ENCODE measurements around the gene TRIM14.
"Not testable (repeated sequence)": the region's sequence is repeated elsewhere in the genome, so short reads cannot be mapped to it uniquely, and the experiment has no call there.

Gene TRIM14

GRCh38 chr9:98140503-98140902 is 21.5 kb upstream of the TRIM14 start:
- no peak for DNase-seq

GRCh38 chr9:98136489-98136888 is 17.5 kb upstream of the TRIM14 start:
- DNase-seq: no peak

GRCh38 chr9:98135938-98136337 is 16.9 kb upstream of the TRIM14 start:
- no peak for DNase-seq

GRCh38 chr9:98135558-98135934 is 16.5 kb upstream of the TRIM14 start:
- no peak for DNase-seq

GRCh38 chr9:98134702-98135557 is 15.9 kb upstream of the TRIM14 start:
- no peak for DNase-seq

- no peak for DNase-seq
Observed at GRCh38 chr9:98132806-98133631, 14.0 kb upstream of the TRIM14 start.

- no peak for DNase-seq
Observed at GRCh38 chr9:98132158-98132557, 13.1 kb upstream of the TRIM14 start.

- DNase-seq: no peak
Observed at GRCh38 chr9:98130576-98131228, 11.7 kb upstream of the TRIM14 start.

GRCh38 chr9:98130060-98130459 is 11.0 kb upstream of the TRIM14 start:
- not testable (repeated sequence) for DNase-seq

- no peak for DNase-seq
Observed at GRCh38 chr9:98129451-98129881, 10.4 kb upstream of the TRIM14 start.

- no peak for DNase-seq
Observed at GRCh38 chr9:98128316-98128715, 9.3 kb upstream of the TRIM14 start.

GRCh38 chr9:98127226-98127625 is 8.2 kb upstream of the TRIM14 start:
- no peak for DNase-seq

- DNase-seq: no peak
Observed at GRCh38 chr9:98124637-98125426, 5.8 kb upstream of the TRIM14 start.

- DNase-seq: not testable (repeated sequence)
Observed at GRCh38 chr9:98124091-98124490, 5.1 kb upstream of the TRIM14 start.

GRCh38 chr9:98121058-98121457 is 2.0 kb upstream of the TRIM14 start:
- no peak for DNase-seq

- no peak for DNase-seq
Observed at GRCh38 chr9:98120476-98120875, 1.5 kb upstream of the TRIM14 start.

GRCh38 chr9:98117984-98118639 is 910 bp downstream of the TRIM14 start:
- peak; percentile 70 for DNase-seq

- not testable (repeated sequence) for DNase-seq
Observed at GRCh38 chr9:98117097-98117496, 1.9 kb downstream of the TRIM14 start.

GRCh38 chr9:98109052-98109451 is 10.0 kb downstream of the TRIM14 start:
- DNase-seq: no peak

- peak; percentile 69 for DNase-seq
Observed at GRCh38 chr9:98108531-98109031, 10.4 kb downstream of the TRIM14 start.

- DNase-seq: no peak
Observed at GRCh38 chr9:98107926-98108325, 11.1 kb downstream of the TRIM14 start.

- no peak for DNase-seq
Observed at GRCh38 chr9:98105006-98105405, 14.0 kb downstream of the TRIM14 start.

Data from CD4-positive, alpha-beta T cell treated with Interleukin-10 for 1 hour (primary cell).